HEK293T (cell line): Measurements from ENCODE around the gene CYS1.

Source experiments
- ARNT ChIP-seq: fragments of 450-650 bp; IDR thresholded peaks from 2 replicates; pipeline ENCODE4 v1.6.1; 2017; ENCODE audit warnings: mild to moderate bottlenecking
- PKNOX1 ChIP-seq: fragments of 450-650 bp; IDR thresholded peaks from 2 replicates; pipeline ENCODE4 v1.6.1; 2016
- SP1 ChIP-seq: fragments of 450-650 bp; IDR thresholded peaks from 2 replicates; pipeline ENCODE4 v1.6.1; 2017
- SUZ12 ChIP-seq: fragments of 450-650 bp; IDR thresholded peaks from 2 replicates; pipeline ENCODE4 v1.6.1; 2016; ENCODE audit warnings: mild to moderate bottlenecking

DNA sequence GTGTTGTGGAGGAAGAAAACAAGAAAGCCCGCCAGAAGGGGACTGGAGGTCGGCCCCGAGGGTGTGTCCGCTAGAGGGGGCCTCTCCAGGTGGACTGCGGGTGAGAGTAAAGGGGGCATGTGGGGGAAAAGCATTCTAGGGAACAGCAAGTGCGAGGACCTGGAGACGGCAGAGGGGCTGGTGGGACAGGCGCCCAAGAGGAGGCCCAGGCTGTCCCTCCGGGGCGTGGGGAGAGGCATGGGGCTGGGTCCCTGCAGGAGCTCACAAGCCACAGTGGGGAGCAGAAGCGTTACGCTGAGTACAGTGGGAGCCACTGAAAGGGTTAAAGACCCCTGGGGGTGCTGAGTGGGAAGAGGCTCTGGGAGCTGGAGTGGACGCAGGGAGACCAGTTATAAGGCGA, 38.5 kb downstream of the CYS1 start:
- TF ChIP-seq SUZ12, result no peak
- no peak for TF ChIP-seq SP1
- no peak for TF ChIP-seq ARNT
- no peak for TF ChIP-seq PKNOX1
